CD4-positive, alpha-beta T cell treated with Interleukin-21 for 1 hour (primary cell): ENCODE results near the gene ZNF519.
"Not testable (repeated sequence)": the region's sequence is repeated elsewhere in the genome, so short reads cannot be mapped to it uniquely, and the experiment has no call there.

Source experiments
- DNase-seq: peaks from one replicate; pipeline ENCODE4 v3.0.0-alpha.2; 2020

The ZNF519 gene

DNA sequence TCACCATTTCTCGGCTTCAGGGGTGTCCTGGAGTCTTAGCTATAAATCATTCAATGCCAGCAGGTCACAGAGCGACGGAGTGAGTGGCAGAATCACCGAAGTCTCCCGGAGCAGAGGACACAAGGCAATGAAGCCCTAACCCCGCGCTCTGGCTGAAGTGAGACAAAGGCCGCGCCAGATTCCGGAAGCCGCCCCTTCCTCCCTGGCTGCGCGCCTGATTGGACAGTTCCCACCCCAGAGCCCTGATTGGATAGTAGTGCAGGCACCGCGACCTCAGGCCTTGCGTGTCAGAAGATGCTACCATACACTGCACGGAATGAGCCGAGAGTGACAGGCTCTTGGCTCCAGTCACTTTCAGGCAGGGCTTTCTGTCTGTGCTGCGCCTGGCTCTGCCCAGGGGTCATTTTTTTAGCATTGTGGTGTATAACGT lies at the start of gene ZNF519:
Gene ZNF519, minus strand, starts transcription at position 165 of the 430 bp plus-strand sequence. Its CDS starts 158 bp downstream, at position 7.
- DNase-seq, result peak; percentile 95

DNA sequence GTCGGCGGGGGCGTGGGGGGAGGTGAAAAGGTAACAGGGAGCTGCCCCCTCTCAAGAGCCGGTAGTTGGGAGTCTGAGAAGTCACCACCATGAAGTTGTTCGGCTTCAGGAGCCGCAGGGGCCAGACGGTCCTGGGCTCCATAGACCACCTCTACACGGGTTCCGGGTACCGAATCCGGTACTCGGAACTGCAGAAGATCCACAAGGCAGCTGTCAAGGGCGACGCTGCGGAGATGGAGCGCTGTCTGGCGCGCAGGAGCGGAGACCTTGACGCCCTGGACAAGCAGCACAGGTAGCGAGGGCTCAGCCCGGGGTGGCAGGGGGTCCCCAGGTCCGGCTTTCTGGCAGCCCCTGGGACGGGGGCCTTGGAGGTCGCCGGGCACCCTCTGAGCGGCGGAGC lies 47.1 kb upstream of the ZNF519 start:
- no peak for DNase-seq

GRCh38 chr18:14178321-14179196 lies 46.3 kb upstream of the ZNF519 start:
- peak; percentile 85 for DNase-seq

DNA sequence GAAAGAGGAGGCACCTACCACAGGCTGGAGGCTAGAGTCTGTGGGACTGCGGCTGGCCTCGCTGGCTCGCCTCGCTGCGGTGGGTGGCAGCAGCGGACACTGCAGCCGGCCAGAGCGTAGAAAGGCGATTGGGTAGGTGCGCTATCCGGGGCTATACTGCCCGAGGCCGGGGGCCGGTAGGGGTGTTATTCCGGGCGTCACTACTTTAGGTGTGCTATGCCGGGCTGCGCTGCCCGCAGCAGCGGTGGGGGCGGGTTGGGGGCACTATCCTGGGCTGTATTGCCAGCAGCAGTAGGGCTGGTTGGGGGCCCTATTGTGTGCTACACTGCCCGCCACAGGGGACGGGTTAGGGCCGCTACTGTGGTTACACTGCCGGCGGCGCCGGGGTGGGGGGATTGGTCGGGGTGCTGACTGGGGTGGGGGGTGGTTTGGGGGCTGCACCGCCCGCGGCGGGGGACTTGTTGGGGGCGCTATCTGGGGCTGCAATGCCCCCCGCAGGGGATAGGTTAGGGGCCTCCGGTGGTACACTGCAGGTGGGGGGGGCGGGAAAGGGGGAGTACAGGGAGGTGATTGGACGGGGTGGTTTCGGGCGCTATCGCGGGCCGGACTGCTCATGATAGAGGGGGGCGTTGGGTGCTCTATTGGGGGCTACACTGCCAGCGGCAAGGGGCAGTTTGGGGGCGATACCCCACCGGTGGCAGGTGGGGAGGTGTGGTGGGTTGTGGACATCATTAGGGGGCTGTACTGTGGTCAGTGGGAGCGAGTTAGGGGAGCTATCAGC lies 45.5 kb upstream of the ZNF519 start:
- DNase-seq, result not testable (repeated sequence)

GRCh38 chr18:14175404-14175803 lies 43.2 kb upstream of the ZNF519 start:
- not testable (repeated sequence) for DNase-seq

GRCh38 chr18:14174706-14175085 lies 42.5 kb upstream of the ZNF519 start:
- DNase-seq, result no peak

DNA sequence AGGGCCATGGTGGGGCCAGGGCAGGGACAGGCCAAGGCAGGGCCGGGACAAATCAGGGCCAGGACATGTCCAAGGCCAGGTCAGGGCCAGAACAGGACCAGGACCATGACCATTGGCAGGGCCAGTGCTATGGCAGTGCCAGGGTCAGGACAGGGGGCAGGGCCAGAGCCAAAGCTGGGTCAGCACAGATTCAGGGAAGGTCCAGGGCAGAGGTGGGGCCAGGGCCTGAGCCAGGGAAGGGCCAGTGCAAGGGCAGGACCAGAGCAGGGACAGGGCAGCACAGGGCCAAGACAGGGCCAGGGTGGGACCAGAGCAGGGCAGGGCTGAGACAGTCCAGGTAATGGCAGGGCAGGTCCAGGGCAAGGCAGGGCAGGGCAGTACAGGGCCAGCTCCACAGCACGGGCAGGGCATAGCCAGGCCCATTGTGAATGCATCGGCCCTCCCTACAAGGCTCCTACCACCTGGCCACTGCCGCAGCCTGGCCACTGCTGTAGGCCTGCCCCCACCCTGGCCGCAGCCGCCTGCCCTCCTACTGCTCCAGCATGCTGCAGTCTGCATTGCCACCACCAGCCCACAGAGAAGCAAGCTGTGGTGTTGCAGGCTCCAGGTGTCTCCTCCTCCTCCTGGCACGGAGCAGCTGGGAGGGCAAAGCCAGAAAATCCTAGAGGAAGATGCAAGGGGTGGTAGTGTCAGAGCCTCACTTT lies 41.9 kb upstream of the ZNF519 start:
- DNase-seq, result not testable (repeated sequence)

GRCh38 chr18:14173116-14173951 lies 41.1 kb upstream of the ZNF519 start:
- DNase-seq, result not testable (repeated sequence)

GRCh38 chr18:14172142-14173115 lies 40.2 kb upstream of the ZNF519 start:
- not testable (repeated sequence) for DNase-seq

DNA sequence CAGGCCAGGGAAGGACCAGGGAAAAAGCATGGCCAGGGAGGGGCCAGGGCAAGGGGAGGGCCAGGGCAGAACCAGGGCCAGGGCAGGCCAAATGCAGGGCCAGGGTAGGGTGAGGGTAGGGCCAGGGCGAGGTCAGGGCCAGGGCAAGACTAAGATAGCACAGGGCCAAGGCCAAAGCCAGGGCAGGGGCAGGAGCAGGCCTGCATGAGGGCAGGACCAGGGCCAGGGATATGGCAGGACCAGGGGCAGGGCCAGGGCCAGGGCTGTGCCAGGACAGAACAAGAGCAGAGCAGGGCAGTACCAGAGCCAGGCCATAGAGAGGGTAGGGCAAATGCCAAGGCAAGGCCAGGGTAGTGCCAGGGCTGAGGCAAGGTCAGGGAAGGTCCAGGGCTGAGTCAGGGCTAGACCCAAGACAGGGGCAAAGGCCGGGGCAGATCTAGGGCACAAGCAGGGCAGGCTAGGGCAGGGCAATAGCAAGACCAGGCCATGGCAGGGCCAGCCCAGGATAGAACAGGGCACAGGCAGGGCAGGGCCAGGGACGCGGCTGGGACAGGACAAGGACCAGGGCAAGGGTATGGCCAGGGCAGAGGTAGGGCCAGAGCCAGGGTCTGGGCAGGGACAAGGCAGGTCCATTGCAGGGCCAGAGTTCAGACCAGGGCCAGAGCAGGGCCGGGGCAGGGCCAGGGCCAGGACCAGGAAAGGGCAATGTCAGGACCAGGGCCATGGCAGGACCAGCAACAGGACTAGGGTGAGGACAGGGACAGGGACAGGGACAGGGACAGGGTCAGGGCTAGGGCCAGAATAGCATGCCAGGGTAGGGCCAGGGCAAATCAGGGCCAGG lies 39.3 kb upstream of the ZNF519 start:
- DNase-seq, result not testable (repeated sequence)

DNA sequence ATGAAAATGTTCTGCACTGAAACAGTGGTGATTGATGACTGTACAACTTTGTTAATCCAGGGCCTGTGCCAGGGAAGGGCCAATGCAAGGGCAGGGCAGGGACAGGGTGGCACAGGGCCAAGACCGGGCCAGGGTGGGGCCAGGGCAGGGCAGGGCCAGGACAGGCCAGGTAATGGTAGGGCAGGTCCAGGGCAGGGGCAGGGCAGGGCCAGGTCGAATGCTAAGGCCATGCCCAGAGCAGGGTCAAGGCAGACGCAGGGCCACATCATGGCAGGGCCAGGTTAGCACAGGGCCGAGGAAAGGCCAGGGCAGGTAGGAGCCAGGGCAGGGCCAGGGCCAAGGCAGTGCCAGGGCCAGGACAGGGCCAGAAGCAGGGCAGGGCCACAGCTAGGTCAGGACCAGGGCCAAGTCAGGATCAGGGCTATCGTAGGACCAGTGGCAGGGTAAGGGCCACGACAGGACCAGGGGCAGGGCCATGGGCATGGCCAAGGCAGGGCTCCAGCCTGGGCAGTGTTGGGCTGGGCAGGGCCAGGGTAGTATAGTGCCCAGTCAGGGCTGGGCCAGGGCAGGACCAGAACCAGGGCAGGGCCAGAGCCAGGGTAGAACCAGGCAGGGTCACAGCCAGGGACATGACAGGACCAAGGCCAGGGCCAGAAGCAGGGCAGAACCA lies 38.3 kb upstream of the ZNF519 start:
- not testable (repeated sequence) for DNase-seq

DNA sequence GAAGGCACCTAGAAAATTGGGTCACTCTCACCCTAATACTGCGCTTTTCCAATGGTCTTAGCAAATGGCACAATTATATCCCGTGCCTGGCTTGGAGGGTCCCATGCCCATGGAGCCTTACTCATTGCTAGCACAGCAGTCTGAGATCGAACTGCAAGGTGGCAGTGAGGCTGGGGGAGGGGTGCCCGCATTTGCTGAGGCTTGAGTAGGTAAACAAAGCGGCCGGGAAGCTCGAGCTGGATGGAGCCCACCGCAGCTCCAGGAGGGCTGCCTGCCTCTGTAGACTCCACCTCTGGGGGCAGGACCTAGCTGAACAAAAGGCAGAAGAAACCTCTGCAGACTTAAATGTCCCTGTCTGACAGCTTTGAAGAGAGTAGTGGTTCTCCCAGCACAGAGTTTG lies 30.7 kb upstream of the ZNF519 start:
- not testable (repeated sequence) for DNase-seq

GRCh38 chr18:14151564-14152113 lies 19.4 kb upstream of the ZNF519 start:
- DNase-seq, result not testable (repeated sequence)

GRCh38 chr18:14150766-14151165 lies 18.5 kb upstream of the ZNF519 start:
- DNase-seq, result not testable (repeated sequence)

- DNase-seq, result not testable (repeated sequence)
These were observed 17.7 kb upstream of the ZNF519 start for GRCh38 chr18:14149916-14150420.

DNA sequence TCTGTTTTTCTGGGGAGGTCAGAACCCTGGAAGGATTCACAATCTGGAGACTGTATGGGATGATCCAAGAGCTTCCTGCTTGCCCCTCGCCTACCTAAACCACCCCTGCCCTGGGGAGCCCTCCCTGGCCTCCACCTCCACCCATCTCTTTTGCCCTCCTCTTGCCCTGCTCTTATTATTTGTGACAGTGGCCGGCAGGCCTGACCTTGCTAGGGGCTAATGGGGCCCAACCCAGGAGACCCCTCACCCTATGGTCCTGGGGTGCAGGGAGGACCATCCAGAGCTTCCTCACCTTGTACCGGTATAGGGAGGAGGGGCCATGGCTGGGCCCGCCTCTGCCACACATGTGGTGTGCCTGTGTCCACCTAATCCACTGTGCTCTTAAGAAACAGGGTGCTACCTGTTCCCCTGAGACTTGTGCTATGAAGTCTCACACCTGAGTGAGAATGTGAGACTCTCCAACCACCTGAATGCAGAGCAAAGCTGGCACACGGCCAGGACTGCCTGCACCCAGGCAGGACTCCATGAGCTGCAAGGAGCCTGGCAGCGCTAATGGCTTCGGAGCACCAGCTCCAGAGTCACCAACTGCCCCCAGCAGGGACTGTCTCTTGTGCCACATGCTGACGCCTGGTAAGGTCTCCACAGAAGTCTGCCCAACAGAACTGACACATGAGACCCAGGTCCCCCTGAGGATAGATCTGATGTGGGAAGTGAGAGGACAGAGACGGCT lies 17.1 kb upstream of the ZNF519 start:
- not testable (repeated sequence) for DNase-seq

DNA sequence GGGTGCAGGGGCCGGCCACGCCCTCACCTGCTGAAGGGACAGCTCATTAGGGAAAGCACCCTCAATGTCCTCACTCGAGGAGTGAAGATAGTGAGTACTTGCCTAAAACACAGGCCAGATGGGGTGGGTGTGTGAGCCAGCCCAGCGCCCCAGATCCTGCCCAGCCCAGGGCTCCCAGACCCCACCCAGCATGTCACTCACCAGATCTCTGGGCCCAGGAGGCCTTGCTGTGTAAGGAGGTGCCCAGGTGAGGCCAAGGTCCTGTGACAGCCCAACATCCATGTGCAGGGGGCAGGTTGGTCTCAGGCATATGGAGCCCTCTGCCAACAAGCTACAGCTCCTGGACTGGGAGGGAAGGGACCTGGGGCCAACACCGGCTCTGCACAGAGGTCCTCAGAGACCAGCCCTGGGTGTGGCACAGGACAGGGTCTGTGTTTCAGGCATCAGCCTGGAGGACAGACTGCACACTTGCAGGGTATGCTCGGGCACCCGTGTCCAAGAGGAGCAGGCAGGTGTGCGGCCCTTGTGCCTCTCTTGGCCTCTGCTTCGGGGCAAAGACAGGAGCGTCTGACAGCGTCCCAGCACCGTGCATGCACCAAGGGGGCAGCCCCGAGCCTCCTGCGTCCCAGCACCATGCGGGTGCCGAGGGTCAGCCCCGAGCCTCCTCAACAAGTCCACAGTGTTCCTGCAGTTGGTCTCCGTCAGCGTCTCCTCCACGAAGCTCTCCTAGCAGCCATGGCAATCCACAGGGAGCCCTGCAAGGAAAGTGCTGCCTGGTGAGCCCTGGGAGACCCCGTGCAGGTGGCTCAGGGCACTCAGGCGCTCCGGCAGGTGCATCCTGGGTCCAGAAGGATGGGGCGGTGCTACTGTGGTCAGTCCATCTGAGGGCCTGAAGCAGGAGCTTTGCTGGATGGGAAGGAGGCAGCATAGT lies 16.0 kb upstream of the ZNF519 start:
- DNase-seq, result not testable (repeated sequence)
